GM21390 (cell line): ENCODE data around the gene SORBS1.
A peak's percentile ranks its signal among the peaks of the same experiment; 100 is the strongest.

Experiments
- ATAC-seq: cut with Tn5 transposase; IDR thresholded peaks from one replicate; pipeline ENCODE4 v1.9.1; 2021; ENCODE audit not compliant: unreplicated experiment

SORBS1 gene

GRCh38 chr10:95467162-95467599, 94.0 kb downstream of the SORBS1 start:
- no peak for ATAC-seq

GRCh38 chr10:95466436-95466835, 94.7 kb downstream of the SORBS1 start:
- no peak for ATAC-seq

- ATAC-seq, result no peak
These were observed 96.9 kb downstream of the SORBS1 start for GRCh38 chr10:95464280-95464679.

GRCh38 chr10:95462740-95463667, 98.2 kb downstream of the SORBS1 start:
- ATAC-seq, result no peak

- ATAC-seq, result no peak
These were observed 99.6 kb downstream of the SORBS1 start for GRCh38 chr10:95461611-95462010.

GRCh38 chr10:95459446-95460045, 101.6 kb downstream of the SORBS1 start:
- no peak for ATAC-seq

- no peak for ATAC-seq
These were observed 102.3 kb downstream of the SORBS1 start for GRCh38 chr10:95458871-95459270.

- no peak for ATAC-seq
These were observed 103.2 kb downstream of the SORBS1 start for GRCh38 chr10:95458014-95458413.

- ATAC-seq, result no peak
These were observed 103.8 kb downstream of the SORBS1 start for GRCh38 chr10:95457319-95457886.

- ATAC-seq, result no peak
These were observed 104.7 kb downstream of the SORBS1 start for GRCh38 chr10:95456516-95456915.

- no peak for ATAC-seq
These were observed 106.2 kb downstream of the SORBS1 start for GRCh38 chr10:95454940-95455339.

GRCh38 chr10:95454356-95454755, 106.8 kb downstream of the SORBS1 start:
- ATAC-seq, result no peak

GRCh38 chr10:95451568-95452524, 109.3 kb downstream of the SORBS1 start:
- no peak for ATAC-seq

- no peak for ATAC-seq
These were observed 110.0 kb downstream of the SORBS1 start for GRCh38 chr10:95451150-95451549.

GRCh38 chr10:95450188-95450587, 111.0 kb downstream of the SORBS1 start:
- no peak for ATAC-seq

- no peak for ATAC-seq
These were observed 113.5 kb downstream of the SORBS1 start for GRCh38 chr10:95447685-95448084.

GRCh38 chr10:95445837-95446486, 115.2 kb downstream of the SORBS1 start:
- ATAC-seq, result peak; percentile 62

GRCh38 chr10:95445223-95445836, 115.8 kb downstream of the SORBS1 start:
- ATAC-seq, result no peak

- ATAC-seq, result no peak
These were observed 116.4 kb downstream of the SORBS1 start for GRCh38 chr10:95444792-95445191.

- ATAC-seq, result no peak
These were observed 117.5 kb downstream of the SORBS1 start for GRCh38 chr10:95443636-95444035.
